ENCODE measurements around the gene KRTAP7-1.

DNA sequence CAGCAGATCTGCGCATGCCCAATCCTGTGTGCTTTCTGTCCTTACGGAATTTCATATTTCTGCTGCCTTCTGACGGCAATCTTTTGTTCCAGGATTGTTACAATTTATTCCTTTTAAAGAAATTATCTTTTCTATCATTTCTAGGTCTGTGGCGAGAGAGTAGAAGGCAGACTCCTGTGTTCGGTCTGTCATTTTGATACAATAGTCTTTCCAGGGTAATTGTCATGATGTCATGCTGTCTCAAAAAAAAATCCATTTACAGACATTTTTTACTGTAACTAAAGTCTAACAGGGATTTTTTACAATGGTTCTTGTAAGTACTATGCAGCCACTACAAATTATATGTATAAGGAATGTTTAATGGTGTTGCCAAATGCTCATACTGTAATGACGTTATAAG, 9.0 kb upstream of the KRTAP7-1 start:
- TF ChIP-seq, protein P1, sequence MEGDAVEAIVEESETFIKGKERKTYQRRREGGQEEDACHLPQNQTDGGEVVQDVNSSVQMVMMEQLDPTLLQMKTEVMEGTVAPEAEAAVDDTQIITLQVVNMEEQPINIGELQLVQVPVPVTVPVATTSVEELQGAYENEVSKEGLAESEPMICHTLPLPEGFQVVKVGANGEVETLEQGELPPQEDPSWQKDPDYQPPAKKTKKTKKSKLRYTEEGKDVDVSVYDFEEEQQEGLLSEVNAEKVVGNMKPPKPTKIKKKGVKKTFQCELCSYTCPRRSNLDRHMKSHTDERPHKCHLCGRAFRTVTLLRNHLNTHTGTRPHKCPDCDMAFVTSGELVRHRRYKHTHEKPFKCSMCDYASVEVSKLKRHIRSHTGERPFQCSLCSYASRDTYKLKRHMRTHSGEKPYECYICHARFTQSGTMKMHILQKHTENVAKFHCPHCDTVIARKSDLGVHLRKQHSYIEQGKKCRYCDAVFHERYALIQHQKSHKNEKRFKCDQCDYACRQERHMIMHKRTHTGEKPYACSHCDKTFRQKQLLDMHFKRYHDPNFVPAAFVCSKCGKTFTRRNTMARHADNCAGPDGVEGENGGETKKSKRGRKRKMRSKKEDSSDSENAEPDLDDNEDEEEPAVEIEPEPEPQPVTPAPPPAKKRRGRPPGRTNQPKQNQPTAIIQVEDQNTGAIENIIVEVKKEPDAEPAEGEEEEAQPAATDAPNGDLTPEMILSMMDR (IDR thresholded peaks at IDR 0.05; ENCODE audit: low read depth, low read length, poor library complexity, severe bottlenecking): no peak
- no peak for TF ChIP-seq EZH2phosphoT487 (IDR thresholded peaks at IDR 0.05; ENCODE audit: borderline replicate concordance, low read length)

Data from DOHH2 (cell line).